Measurements from ENCODE around the gene ETV5. TPM values are rescaled to one million over a fixed set of nuclear protein-coding genes. Genes with fewer than 3 reads are reported as not detected.

Gene ETV5
- total RNA-seq, 3 donors from 2014 or later (not counting 1 experiment from before 2014, with no cell fraction given) = 3.0 to 5.3 (median 4.6) TPM

GRCh38 chr3:186081678-186082077 is 27.2 kb downstream of the ETV5 start:
- no peaks in the 10 kb centered on the region for H3K9me3 Mint-ChIP-seq
- H3K27me3 Mint-ChIP-seq (ENCODE audit: low read depth in 2 of 2) = peaks cover 9 to 10% of the 10 kb centered on the region in 2 donors
- intact Hi-C loops (cut with micrococcal nuclease) = no loop called here
- ATAC-seq = no peak
- Histone ChIP-seq H3K4me1 (ENCODE audit: control insufficient read depth, insufficient read depth, low read length) (no peaks in the 10 kb centered on the region), H3K9me3 (ENCODE audit: control insufficient read depth, insufficient read depth, low read length) (no peaks in the 10 kb centered on the region), H3K27me3 (ENCODE audit: control insufficient read depth, insufficient read depth, low read length) (no peaks in the 10 kb centered on the region), H3K27ac (ENCODE audit: low read length) (no peak overlapping the region), H3K4me3 (ENCODE audit: low read length) (no peak overlapping the region), H3K36me3 (ENCODE audit: control insufficient read depth, insufficient read depth, low read length) (no peaks in the 10 kb centered on the region)
- no peaks in the 10 kb centered on the region for H3K4me1 Mint-ChIP-seq
- 92% methylated on average over 2 of the region's 2 CpGs for WGBS (ENCODE audit: insufficient coverage)
- DNase-seq = no peak
- H3K27ac Mint-ChIP-seq = no peak overlapping the region
- H3K36me3 Mint-ChIP-seq = no peaks in the 10 kb centered on the region
- TF ChIP-seq, protein P1, sequence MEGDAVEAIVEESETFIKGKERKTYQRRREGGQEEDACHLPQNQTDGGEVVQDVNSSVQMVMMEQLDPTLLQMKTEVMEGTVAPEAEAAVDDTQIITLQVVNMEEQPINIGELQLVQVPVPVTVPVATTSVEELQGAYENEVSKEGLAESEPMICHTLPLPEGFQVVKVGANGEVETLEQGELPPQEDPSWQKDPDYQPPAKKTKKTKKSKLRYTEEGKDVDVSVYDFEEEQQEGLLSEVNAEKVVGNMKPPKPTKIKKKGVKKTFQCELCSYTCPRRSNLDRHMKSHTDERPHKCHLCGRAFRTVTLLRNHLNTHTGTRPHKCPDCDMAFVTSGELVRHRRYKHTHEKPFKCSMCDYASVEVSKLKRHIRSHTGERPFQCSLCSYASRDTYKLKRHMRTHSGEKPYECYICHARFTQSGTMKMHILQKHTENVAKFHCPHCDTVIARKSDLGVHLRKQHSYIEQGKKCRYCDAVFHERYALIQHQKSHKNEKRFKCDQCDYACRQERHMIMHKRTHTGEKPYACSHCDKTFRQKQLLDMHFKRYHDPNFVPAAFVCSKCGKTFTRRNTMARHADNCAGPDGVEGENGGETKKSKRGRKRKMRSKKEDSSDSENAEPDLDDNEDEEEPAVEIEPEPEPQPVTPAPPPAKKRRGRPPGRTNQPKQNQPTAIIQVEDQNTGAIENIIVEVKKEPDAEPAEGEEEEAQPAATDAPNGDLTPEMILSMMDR (IDR thresholded peaks at IDR 0.05) = no peak
- H3K4me3 Mint-ChIP-seq = no peak overlapping the region

DNA sequence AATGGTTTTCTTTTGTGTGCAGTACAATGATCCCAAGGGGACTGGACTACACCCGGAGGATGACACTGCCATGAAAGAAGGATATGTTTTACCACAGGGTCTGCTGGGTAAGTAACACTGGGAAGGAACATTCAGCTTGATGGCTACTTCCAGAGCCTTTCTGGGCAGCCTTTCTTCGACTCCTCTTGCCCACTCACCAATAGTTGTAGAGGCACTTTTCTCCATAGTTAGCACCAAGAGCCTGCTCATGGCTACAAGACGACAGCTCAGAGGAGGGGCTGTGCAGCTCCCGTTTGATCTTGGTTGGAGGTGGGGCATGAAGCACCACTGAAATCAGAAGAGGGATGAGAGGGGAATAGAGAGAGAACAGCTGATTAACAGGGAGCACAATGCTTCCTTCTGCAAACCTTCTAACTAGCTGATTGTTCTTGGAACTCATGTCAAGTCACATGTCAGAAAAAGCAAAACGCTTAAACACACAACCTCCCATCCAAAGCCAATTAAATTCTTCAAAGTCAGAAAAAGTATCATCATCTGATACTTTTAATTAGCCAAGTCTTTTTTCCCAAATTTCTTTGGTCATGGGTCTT is 27.9 kb downstream of the ETV5 start:
- Histone ChIP-seq H3K36me3 (ENCODE audit: control insufficient read depth, insufficient read depth, low read length) (no peaks in the 10 kb centered on the region), H3K27me3 (ENCODE audit: control insufficient read depth, insufficient read depth, low read length) (no peaks in the 10 kb centered on the region), H3K4me3 (ENCODE audit: low read length) (no peak overlapping the region), H3K4me1 (ENCODE audit: control insufficient read depth, insufficient read depth, low read length) (no peaks in the 10 kb centered on the region), H3K9me3 (ENCODE audit: control insufficient read depth, insufficient read depth, low read length) (no peaks in the 10 kb centered on the region), H3K27ac (ENCODE audit: low read length) (no peak overlapping the region)
- Mint-ChIP-seq H3K4me3 (no peak overlapping the region), H3K27ac (no peak overlapping the region), H3K9me3 (no peaks in the 10 kb centered on the region), H3K4me1 (no peaks in the 10 kb centered on the region), H3K27me3 (ENCODE audit: low read depth in 2 of 2) (peaks cover 9 to 10% of the 10 kb centered on the region in 2 donors), H3K36me3 (no peaks in the 10 kb centered on the region)
- DNase-seq (no peak), ATAC-seq (no peak)
- TF ChIP-seq, protein P1 (IDR thresholded peaks at IDR 0.05) = no peak
- intact Hi-C loops (cut with micrococcal nuclease) = no loop called here
- 87% methylated on average over 5 of the region's 5 CpGs for WGBS (ENCODE audit: insufficient coverage)

GRCh38 chr3:186079925-186080324 is 29.0 kb downstream of the ETV5 start:
- Histone ChIP-seq H3K27me3 (ENCODE audit: control insufficient read depth, insufficient read depth, low read length) (no peaks in the 10 kb centered on the region), H3K27ac (ENCODE audit: low read length) (no peak overlapping the region), H3K4me1 (ENCODE audit: control insufficient read depth, insufficient read depth, low read length) (no peaks in the 10 kb centered on the region), H3K9me3 (ENCODE audit: control insufficient read depth, insufficient read depth, low read length) (no peaks in the 10 kb centered on the region), H3K4me3 (ENCODE audit: low read length) (no peak overlapping the region), H3K36me3 (ENCODE audit: control insufficient read depth, insufficient read depth, low read length) (no peaks in the 10 kb centered on the region)
- intact Hi-C loops (cut with micrococcal nuclease) = no loop called here
- TF ChIP-seq, protein P1 (IDR thresholded peaks at IDR 0.05) = no peak
- DNase-seq (no peak), ATAC-seq (no peak)
- Mint-ChIP-seq H3K36me3 (no peaks in the 10 kb centered on the region), H3K27ac (no peak overlapping the region), H3K4me3 (no peak overlapping the region), H3K4me1 (no peaks in the 10 kb centered on the region), H3K27me3 (ENCODE audit: low read depth in 2 of 2) (peaks cover 4 to 10% of the 10 kb centered on the region in 2 donors), H3K9me3 (peaks cover 0 to 2% of the 10 kb centered on the region in 2 donors)
- 89% methylated on average over 7 of the region's 7 CpGs for WGBS (ENCODE audit: insufficient coverage)

DNA sequence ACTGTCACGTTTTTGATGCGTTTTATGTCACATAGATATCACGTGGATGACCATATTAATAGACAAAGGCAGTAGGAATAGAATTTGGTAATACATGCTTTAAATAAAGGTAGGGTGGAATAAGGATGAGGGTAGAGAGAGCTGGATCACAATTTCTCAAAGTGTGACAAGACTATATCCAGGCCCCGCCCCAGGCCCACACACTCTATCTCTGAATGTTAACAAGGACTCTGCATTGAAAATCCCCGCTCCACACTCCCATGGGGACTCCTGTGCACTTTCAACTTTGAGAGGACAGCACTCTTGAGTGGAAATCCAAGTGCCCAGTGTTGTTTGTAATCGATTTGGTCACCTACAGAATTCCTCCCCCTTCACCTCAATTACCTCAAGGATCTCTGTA is 31.4 kb downstream of the ETV5 start:
- ATAC-seq = no peak
- Histone ChIP-seq H3K36me3 (ENCODE audit: control insufficient read depth, insufficient read depth, low read length) (no peaks in the 10 kb centered on the region), H3K27ac (ENCODE audit: low read length) (no peak overlapping the region), H3K9me3 (ENCODE audit: control insufficient read depth, insufficient read depth, low read length) (no peaks in the 10 kb centered on the region), H3K4me3 (ENCODE audit: low read length) (no peak overlapping the region), H3K27me3 (ENCODE audit: control insufficient read depth, insufficient read depth, low read length) (no peaks in the 10 kb centered on the region), H3K4me1 (ENCODE audit: control insufficient read depth, insufficient read depth, low read length) (no peaks in the 10 kb centered on the region)
- no peaks in the 10 kb centered on the region for H3K36me3 Mint-ChIP-seq
- H3K4me3 Mint-ChIP-seq = no peak overlapping the region
- TF ChIP-seq, protein P1 (IDR thresholded peaks at IDR 0.05) = no peak
- peaks cover 0 to 2% of the 10 kb centered on the region in 2 donors for H3K9me3 Mint-ChIP-seq
- intact Hi-C loops (cut with micrococcal nuclease) = no loop called here
- WGBS (ENCODE audit: insufficient coverage) = 98% methylated on average over 5 of the region's 6 CpGs
- H3K4me1 Mint-ChIP-seq = no peaks in the 10 kb centered on the region
- peaks cover 5 to 16% of the 10 kb centered on the region in 2 donors for H3K27me3 Mint-ChIP-seq (ENCODE audit: low read depth in 2 of 2)
- H3K27ac Mint-ChIP-seq = no peak overlapping the region
- no peak for DNase-seq

Data from natural killer cell (primary cell).